ENCODE data around the gene OR10H2. TPM values are rescaled to one million over a fixed set of nuclear protein-coding genes. Genes with fewer than 3 reads are reported as not detected.

OR10H2 gene
- total and polyA plus RNA-seq, 2 donors (not counting 3 experiments of a cell fraction or from before 2014, with no cell fraction given) = not detected

DNA sequence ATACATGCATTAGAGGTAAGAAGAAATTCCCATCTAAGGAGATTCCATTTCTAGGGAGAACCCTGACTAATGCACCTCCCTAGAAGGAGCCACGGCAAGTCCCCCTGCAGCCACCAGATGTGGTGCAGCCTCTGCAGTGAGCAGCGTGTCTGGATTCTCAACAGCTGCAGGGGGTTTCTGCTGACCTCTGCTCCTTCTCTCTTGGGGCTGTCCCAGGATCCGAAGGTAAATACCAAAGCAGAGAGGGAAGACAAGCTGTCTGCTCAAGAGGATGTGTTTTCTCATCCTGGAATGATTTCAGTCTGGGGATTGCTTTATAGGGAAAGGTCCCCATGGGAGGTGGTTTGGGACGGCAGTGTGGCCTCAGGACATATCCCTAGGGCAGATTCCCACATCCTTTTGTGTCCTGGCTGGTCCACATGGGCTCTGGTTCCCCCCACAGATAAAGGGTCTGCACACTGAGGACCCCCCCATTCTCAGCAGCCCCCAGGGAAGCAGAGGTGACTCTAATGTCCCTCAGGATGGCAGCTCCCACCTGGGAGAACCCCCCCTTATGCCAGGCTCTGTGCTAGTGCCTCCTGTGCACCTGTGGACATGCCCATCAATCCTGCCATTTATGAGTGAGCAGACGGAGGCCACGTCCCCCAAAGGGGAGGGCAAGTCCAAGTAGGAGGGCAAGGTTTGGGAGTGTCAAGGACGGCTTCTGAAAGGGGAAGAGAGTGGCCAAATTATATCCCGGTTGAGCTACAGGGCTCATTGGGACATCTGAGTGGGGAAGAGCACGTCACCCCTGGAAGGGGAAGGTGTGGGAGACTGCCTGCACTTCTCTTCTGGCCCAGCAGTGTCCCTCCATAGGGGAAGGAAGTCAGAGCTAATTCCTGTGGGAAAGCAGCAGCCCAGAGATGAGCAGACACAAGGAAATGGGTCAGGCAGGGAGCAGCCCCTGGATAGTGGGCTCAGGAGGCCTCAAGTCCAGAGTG, 49.5 kb downstream of the OR10H2 start:
- no peak for FAIRE-seq

More for the DNA sequence above, 49.5 kb downstream of the OR10H2 start:
- ChIA-PET CTCF (no interaction called here), POLR2A (no interaction called here)
- H3K9me3 ChIP-seq (replicated peaks; ENCODE audit: control insufficient read depth, insufficient read depth, low read length) = no peaks in the 10 kb centered on the region
- DNase-seq (ENCODE audit: low read depth, low spot score) = no peak
- H3K4me2 ChIP-seq (ENCODE audit: insufficient read depth, low read length) = no peak overlapping the region
- intact Hi-C loops (cut with micrococcal nuclease) (no loop called here), dilution Hi-C loops (cut with MboI; ENCODE audit: extremely low pct_ligation_motif_present, low sequenced_read_pairs) (no loop called here)
- BruUV-seq (replicated peaks) = no TSS peak
- no peaks in the 10 kb centered on the region for H3K9me1 ChIP-seq (replicated peaks; ENCODE audit: control insufficient read depth, extremely low read depth, insufficient read depth, low read length)
- H3K27me3 ChIP-seq (ENCODE audit: control insufficient read depth in 2 of 2, insufficient read depth in 2 of 2, low read length in 2 of 2) = no peaks in the 10 kb centered on the region
- TF ChIP-seq POLR2A (IDR thresholded peaks at IDR 0.05; ENCODE audit: low read depth, low read length) (no peak), JUN (IDR thresholded peaks at IDR 0.05; ENCODE audit: borderline replicate concordance, insufficient read depth, insufficient read length, low read depth) (no peak), EZH2 (IDR thresholded peaks at IDR 0.05; ENCODE audit: borderline replicate concordance, low read depth, low read length, severe bottlenecking) (no peak), POLR2AphosphoS5 (IDR thresholded peaks at IDR 0.05; ENCODE audit: insufficient read depth, low read depth, low read length) (no peak), MYC (IDR thresholded peaks at IDR 0.05; ENCODE audit: low read depth, low read length) (no peak), FOS (IDR thresholded peaks at IDR 0.05; ENCODE audit: borderline replicate concordance, insufficient read depth, low read length) (no peak), GATA2 (IDR thresholded peaks at IDR 0.05; ENCODE audit: insufficient read depth, insufficient read length, low read depth, low read length) (no peak)
- TF ChIP-seq, protein P1, sequence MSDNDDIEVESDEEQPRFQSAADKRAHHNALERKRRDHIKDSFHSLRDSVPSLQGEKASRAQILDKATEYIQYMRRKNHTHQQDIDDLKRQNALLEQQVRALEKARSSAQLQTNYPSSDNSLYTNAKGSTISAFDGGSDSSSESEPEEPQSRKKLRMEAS (IDR thresholded peaks at IDR 0.05; ENCODE audit: insufficient read depth, insufficient read length) = no peak
- TF ChIP-seq, protein P2, sequence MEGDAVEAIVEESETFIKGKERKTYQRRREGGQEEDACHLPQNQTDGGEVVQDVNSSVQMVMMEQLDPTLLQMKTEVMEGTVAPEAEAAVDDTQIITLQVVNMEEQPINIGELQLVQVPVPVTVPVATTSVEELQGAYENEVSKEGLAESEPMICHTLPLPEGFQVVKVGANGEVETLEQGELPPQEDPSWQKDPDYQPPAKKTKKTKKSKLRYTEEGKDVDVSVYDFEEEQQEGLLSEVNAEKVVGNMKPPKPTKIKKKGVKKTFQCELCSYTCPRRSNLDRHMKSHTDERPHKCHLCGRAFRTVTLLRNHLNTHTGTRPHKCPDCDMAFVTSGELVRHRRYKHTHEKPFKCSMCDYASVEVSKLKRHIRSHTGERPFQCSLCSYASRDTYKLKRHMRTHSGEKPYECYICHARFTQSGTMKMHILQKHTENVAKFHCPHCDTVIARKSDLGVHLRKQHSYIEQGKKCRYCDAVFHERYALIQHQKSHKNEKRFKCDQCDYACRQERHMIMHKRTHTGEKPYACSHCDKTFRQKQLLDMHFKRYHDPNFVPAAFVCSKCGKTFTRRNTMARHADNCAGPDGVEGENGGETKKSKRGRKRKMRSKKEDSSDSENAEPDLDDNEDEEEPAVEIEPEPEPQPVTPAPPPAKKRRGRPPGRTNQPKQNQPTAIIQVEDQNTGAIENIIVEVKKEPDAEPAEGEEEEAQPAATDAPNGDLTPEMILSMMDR (IDR thresholded peaks at IDR 0.05; ENCODE audit: extremely low read depth in 1 of 2, insufficient read depth in 1 of 2, low read depth in 1 of 2, low read length in 2 of 2) = no peak
- H3K27ac ChIP-seq (ENCODE audit: insufficient read depth, low read depth, low read length) = no peak overlapping the region
- H3K9ac ChIP-seq (replicated peaks; ENCODE audit: extremely low read depth, insufficient read depth, low read length) = no peak overlapping the region
- H3K79me2 ChIP-seq (ENCODE audit: control insufficient read depth, insufficient read depth, low read length) = no peaks in the 10 kb centered on the region
- H3K4me3 ChIP-seq (replicated peaks in 1 of 3; ENCODE audit: insufficient read depth in 1 of 3, low read depth in 1 of 3, low read length in 3 of 3) = no peak overlapping the region
- no peaks in the 10 kb centered on the region for H4K20me1 ChIP-seq (replicated peaks; ENCODE audit: control insufficient read depth, extremely low read depth, insufficient read depth, low read length)
- H2AFZ ChIP-seq (ENCODE audit: low read depth, low read length) = no peak overlapping the region
- H3K36me3 ChIP-seq (ENCODE audit: control insufficient read depth in 2 of 2, extremely low read depth in 1 of 2, insufficient read depth in 2 of 2, low read length in 2 of 2) = no peaks in the 10 kb centered on the region
- no peaks in the 10 kb centered on the region for H3K4me1 ChIP-seq (ENCODE audit: control insufficient read depth, extremely low read depth, insufficient read depth, low read length)

Other genes starting within 250 kb of the OR10H2 start
- 0.18 TPM in 1 of 2 replicates, not detected in the other for gene PGLYRP2, start 248.5 kb upstream of the OR10H2 start, total RNA-seq
- 0.03 and 0.19 TPM in 2 replicates for gene PGLYRP2, start 248.5 kb upstream of the OR10H2 start, polyA plus RNA-seq
- gene CYP4F22, start 219.5 kb upstream of the OR10H2 start, total RNA-seq = not detected in 2 replicates
- not detected in 2 replicates for gene CYP4F22, start 219.5 kb upstream of the OR10H2 start, polyA plus RNA-seq
- gene CYP4F8, start 112.8 kb upstream of the OR10H2 start, total RNA-seq = not detected in 2 replicates
- gene CYP4F8, start 112.8 kb upstream of the OR10H2 start, polyA plus RNA-seq = not detected in 2 replicates
- gene CYP4F3, start 87.1 kb upstream of the OR10H2 start, total RNA-seq = not detected in 2 replicates
- not detected in 2 replicates for gene CYP4F3, start 87.1 kb upstream of the OR10H2 start, polyA plus RNA-seq
- not detected in 2 replicates for gene CYP4F12, start 54.9 kb upstream of the OR10H2 start, total RNA-seq
- gene CYP4F12, start 54.9 kb upstream of the OR10H2 start, polyA plus RNA-seq = not detected in 2 replicates
- gene OR10H3, start 10.0 kb downstream of the OR10H2 start, total RNA-seq = not detected in 2 replicates
- not detected in 2 replicates for gene OR10H3, start 10.0 kb downstream of the OR10H2 start, polyA plus RNA-seq
- not detected in 2 replicates for gene OR10H5, start 59.6 kb downstream of the OR10H2 start, total RNA-seq
- gene OR10H5, start 59.6 kb downstream of the OR10H2 start, polyA plus RNA-seq = not detected in 2 replicates
- not detected in 2 replicates for gene OR10H1, start 87.6 kb downstream of the OR10H2 start, total RNA-seq
- gene OR10H1, start 87.6 kb downstream of the OR10H2 start, polyA plus RNA-seq = not detected in 2 replicates
- not detected in 2 replicates for gene CYP4F2, start 170.1 kb downstream of the OR10H2 start, total RNA-seq
- not detected in 2 replicates for gene CYP4F2, start 170.1 kb downstream of the OR10H2 start, polyA plus RNA-seq
- gene CYP4F11, start 206.5 kb downstream of the OR10H2 start, total RNA-seq = not detected in 2 replicates
- not detected in 2 replicates for gene CYP4F11, start 206.5 kb downstream of the OR10H2 start, polyA plus RNA-seq
- not detected in 2 replicates for gene OR10H4, start 221.0 kb downstream of the OR10H2 start, total RNA-seq
- gene OR10H4, start 221.0 kb downstream of the OR10H2 start, polyA plus RNA-seq = not detected in 2 replicates